ENCODE data around the gene ARHGAP33. TPM values are rescaled to one million over a fixed set of nuclear protein-coding genes. Genes with fewer than 3 reads are reported as not detected.
"Not testable (repeated sequence)": the region's sequence is repeated elsewhere in the genome, so short reads cannot be mapped to it uniquely, and the experiment has no call there.

ARHGAP33 gene
- polyA plus RNA-seq, 3 donors, result 17.7 to 45.7 (median 33.6) TPM

DNA sequence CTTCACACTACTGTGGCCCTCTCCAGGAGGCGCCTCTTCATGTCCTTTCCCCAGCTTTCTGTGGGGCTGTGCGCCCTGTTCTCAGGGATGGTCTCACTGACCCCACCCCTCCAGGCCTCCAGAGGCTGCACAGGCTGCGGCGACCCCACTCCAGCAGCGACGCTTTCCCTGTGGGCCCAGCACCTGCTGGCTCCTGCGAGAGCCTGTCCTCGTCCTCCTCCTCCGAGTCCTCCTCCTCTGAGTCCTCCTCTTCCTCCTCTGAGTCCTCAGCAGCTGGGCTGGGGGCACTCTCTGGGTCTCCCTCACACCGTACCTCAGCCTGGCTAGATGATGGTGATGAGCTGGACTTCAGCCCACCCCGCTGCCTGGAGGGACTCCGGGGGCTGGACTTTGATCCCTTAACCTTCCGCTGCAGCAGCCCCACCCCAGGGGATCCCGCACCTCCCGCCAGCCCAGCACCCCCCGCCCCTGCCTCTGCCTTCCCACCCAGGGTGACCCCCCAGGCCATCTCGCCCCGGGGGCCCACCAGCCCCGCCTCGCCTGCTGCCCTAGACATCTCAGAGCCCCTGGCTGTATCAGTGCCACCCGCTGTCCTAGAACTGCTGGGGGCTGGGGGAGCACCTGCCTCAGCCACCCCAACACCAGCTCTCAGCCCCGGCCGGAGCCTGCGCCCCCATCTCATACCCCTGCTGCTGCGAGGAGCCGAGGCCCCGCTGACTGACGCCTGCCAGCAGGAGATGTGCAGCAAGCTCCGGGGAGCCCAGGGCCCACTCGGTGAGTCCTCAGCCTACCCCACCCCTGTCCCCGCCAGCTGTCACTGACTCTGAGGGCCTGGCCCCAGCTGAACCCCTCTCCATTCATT is 11.2 kb downstream of the ARHGAP33 start:
- DNase-seq (ENCODE audit: extremely low read depth in 1 of 11, low read depth in 9 of 11, low spot score in 4 of 11), result no peak

DNA sequence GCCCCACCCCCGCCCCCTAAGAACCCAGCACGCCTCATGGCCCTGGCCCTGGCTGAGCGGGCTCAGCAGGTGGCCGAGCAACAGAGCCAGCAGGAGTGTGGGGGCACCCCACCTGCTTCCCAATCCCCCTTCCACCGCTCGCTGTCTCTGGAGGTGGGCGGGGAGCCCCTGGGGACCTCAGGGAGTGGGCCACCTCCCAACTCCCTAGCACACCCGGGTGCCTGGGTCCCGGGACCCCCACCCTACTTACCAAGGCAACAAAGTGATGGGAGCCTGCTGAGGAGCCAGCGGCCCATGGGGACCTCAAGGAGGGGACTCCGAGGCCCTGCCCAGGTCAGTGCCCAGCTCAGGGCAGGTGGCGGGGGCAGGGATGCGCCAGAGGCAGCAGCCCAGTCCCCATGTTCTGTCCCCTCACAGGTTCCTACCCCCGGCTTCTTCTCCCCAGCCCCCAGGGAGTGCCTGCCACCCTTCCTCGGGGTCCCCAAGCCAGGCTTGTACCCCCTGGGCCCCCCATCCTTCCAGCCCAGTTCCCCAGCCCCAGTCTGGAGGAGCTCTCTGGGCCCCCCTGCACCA is 11.9 kb downstream of the ARHGAP33 start:
- DNase-seq (ENCODE audit: extremely low read depth in 1 of 11, low read depth in 9 of 11, low spot score in 4 of 11), result no peak

DNA sequence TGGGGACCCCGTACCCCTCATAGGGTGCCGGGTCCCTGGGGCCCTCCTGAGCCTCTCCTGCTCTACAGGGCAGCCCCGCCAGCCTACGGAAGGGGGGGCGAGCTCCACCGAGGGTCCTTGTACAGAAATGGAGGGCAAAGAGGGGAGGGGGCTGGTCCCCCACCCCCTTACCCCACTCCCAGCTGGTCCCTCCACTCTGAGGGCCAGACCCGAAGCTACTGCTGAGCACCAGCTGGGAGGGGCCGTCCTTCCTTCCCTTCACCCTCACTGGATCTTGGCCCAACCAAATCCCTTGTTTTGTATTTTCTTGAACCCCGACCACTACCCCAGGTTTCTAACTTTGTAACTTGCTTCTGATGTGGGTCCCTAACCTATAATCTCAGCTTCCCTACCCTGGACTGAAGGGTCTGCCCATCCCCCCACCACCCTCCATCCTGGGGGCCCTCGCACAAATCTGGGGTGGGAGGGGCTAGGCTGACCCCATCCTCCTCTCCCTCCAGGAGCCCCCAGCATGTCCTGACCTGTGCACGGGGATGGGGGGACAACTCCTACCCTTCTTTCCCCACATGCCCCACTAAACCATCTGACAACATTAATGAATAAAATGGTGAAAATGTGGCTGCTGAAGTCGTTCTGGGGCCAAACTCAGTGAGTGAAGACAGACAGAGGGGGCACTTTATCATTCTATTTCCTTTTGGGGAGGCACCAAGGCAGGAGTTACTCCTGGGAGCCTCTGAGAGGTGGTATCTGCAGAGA is 13.0 kb downstream of the ARHGAP33 start:
- no peak for DNase-seq (ENCODE audit: extremely low read depth in 1 of 11, low read depth in 9 of 11, low spot score in 4 of 11)

DNA sequence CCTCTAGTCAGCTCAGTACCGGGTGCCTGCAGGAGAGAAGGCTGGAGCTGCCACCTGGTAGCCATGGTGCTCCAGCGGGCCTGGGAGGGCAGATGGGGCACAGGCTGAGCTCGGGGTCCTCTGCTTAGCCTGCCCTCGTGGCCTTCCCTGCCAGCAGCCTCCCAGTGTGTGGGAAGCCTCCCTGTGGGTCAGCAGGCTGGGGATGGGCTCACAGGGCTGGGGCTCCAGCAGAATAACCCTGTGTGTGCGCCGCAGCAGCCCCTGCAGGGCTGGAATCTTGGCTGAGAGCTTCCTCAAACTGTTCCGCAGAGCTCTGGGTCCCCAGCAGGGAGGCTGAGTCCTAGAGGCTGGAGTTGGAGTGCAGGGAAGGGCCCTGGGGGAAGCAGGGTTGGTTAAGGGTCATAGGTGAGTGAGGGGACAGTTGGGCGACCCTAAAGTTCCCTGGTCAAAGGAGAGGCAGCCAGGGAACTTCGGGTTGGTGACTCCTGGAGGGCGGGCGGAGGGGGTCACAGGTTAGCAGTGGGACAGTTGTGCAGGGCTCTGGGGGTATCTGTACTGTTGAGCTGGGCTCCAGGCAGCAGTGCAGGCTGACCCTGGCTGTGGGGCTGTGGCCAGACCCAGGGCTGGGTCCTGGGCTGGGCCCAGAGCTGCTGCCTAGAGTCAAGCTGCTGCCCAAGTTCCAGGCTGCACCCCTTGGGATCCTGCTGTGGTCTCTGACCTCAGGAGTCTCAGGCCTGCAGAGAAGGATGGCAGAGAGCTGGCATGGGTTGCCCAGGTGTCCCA is 14.0 kb downstream of the ARHGAP33 start:
- DNase-seq (ENCODE audit: extremely low read depth in 1 of 11, low read depth in 9 of 11, low spot score in 4 of 11), result no peak

DNA sequence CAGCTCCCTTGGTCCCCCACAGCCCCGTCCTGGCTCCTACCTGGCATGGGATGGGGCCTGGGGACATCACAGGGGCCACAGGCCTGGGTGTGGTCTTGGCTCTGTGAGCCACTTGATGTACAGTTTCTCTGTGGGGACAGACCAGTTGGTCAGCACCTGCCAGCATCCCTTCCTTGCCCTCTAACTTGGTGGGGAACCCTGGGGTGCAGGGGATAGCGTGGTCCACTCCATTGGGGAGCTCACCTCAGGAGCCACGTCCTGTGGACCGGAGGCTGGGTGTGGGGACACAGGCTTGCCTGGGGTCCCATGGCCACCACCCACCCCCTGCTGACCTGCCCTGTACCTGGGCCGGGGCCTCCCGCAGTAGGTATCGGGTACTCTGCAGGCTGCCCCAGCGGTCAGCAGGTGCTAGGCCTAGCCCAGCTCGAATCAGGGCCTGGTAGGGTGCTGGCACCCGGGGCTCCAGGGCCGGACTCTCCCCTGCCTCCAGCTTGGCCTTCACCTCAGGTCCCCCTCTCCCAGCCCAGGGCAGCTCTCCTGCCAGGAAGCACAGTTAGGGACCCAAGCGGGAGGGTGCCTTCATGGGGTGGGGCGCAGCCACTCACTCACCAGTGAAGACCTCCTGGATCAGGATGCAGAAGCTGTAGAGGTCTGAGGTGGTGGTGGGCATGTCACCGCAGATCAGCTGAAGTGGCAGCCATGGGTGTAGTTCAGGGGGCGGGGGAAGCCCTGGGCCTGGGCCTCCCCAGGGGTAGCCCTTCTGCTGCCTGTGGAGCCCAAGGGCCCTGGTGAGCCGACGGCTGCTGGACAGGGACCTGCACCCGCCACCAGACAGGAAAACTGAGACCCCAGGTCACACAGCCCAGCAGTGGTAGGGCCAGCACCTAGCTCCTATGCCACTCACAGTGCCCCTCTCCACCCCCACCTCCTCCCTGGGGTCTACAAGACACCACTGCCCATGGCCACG is 14.9 kb downstream of the ARHGAP33 start:
- no peak for DNase-seq (ENCODE audit: extremely low read depth in 1 of 11, low read depth in 9 of 11, low spot score in 4 of 11)

DNA sequence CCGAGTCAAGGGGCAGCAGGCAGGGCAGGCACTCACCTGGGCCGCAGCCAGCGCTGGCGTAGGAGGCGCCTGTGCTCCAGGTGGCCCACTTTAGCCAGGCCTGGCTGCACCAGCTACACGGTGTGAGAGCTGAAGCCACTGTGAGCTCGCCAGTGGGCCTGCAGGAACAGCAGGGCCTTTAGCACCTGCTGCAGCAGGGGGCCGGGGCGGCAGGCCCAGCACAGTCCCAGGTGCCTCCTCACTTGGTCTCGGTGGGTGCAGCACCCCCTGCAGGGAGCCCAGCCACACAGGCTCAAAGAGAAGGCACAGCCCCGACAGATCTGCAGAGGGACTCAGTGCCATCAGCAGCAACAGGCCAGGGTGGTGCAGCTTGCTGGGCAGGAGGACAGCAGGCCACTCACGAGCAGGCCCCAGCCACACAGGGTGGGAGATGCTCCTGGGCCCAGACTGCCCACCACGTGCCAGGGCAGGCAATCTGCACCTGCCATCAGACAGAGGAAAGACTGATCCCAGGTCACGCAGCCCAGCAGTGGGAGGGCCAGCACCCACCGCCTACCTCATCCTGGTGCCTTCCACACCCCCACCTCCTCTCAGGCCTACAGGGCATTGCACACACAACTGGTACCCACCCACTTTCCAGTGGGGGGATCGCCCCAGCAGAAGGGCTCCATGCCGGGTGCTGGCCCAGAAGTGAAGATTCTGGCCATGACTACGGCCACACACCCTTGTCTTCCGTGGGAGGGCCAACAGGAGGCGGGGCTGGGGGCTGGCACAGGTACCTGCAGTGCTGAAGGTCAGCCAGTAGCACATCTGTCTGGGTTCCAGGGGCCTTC is 15.8 kb downstream of the ARHGAP33 start:
- DNase-seq (ENCODE audit: extremely low read depth in 1 of 11, low read depth in 9 of 11, low spot score in 4 of 11), result no peak

DNA sequence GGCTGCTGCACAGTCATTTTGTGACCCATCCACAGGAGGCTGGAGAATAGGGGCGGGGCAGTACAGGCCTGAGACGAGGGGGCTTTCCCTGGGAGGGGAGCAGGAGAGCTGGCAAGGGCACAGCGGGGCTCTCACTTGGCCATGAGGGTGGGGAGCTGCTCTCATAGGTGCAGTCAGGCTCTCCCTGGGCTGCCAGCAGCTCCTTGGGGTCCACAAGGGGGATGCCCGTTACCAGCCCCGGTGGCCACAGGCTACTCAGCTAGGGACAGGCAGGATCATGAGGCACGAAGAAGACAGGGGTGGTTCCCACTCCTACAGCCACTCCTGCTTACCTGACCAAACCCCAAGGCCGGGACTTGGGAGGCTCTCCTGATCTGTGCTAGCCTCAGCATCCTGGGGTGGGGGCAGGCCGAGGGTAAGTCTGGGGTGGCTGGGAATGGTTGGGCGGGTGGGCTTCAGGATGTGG is 16.5 kb downstream of the ARHGAP33 start:
- no peak for DNase-seq (ENCODE audit: extremely low read depth in 1 of 11, low read depth in 9 of 11, low spot score in 4 of 11)

DNA sequence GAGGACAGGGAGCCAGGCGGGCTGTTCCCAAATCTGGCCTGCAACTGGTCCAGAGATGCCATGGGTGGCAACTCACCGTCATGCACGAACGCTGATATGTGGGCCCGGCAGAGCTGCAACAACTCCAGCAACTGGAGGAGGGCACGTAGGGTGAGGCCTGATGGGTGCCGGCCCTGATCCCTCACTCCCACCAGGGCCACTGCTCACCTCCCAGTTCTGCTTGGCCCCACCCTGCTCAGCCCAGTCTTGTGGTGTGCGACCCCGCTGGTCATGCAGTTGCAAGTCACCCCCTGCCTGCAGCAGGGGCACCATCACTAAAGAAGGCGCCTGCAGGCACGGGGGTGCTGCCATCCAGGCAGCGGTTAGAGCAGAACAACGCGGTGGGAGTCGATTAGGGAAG is 16.9 kb downstream of the ARHGAP33 start:
- DNase-seq (ENCODE audit: extremely low read depth in 1 of 11, low read depth in 9 of 11, low spot score in 4 of 11), result no peak

DNA sequence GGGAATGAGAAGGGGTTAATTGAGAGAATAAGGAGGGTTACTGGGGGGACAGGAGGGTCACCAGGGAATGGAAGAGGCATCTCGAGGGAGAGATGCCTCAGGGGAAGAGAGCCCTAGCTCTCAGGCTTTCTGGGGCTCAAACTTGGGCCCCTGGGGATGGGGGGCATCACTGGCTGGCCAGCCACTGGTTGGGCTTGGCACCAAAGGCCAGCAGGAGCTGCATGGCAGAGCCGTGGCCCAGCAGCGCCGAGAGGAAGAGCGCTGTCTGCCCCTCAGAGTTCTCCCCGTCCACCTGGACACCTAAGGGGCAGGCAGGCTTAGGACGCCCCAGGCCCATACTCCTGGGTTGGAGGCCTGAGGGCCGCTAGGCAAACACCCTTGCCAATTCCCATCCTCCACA is 17.5 kb downstream of the ARHGAP33 start:
- DNase-seq (ENCODE audit: extremely low read depth in 1 of 11, low read depth in 9 of 11, low spot score in 4 of 11), result no peak

DNA sequence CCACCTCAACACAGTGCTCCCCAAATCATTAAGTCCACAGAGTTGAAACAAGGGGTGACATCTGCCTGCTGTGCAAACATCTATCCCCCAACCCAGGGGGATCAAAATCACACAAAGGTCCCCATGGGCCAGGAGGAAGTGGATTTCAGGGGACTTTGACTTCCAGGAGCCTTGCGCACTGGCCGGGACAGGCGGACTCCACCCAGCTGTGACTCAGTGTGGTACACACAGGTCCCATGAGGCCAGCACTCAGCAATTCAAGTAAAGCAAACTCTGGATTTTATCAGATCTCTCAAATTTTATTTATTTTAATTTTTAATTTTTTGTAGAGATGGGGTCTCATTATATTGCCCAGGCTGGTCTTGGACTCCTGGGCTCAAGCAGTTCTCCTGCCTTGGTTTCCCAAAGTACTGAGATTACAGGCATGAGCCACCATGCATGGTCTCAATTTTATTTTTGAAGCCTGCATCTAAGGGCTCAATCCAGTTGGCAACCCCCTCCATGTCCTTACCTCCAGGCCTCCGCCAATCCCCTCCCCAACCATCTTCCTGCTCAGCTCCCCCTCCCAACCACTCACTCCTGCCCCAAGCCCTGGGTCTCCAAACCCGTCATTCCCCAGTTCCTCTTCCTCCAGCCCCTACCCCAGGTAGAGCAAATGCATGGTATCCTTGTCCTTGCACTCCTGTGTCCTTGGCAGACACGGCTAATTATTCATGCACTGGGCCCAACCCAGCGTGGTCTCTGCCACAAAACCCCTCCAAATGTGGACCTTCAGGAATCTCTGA is 18.2 kb downstream of the ARHGAP33 start:
- no peak for DNase-seq (ENCODE audit: extremely low read depth in 1 of 11, low read depth in 9 of 11, low spot score in 4 of 11)

DNA sequence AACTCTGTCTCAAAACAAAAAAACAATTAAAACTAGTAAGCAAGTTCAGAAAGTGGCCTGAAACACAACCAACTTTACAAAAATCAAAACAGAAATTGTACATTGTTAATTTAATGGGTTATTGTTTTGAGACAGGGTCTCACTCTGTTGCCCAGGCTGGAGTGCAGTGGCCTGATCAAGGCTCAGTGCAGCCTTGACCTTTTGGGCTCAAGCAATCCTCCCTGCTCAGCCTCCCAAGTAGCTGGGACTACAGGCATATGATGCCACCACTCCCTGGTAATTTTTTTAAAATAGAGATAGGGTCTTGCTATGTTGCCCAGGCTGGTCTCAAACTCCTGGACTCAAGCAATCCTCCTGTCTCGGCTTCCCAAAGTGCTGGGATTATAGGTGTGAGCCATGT is 20.2 kb downstream of the ARHGAP33 start:
- not testable (repeated sequence) for DNase-seq (ENCODE audit: extremely low read depth in 1 of 11, low read depth in 9 of 11, low spot score in 4 of 11)

DNA sequence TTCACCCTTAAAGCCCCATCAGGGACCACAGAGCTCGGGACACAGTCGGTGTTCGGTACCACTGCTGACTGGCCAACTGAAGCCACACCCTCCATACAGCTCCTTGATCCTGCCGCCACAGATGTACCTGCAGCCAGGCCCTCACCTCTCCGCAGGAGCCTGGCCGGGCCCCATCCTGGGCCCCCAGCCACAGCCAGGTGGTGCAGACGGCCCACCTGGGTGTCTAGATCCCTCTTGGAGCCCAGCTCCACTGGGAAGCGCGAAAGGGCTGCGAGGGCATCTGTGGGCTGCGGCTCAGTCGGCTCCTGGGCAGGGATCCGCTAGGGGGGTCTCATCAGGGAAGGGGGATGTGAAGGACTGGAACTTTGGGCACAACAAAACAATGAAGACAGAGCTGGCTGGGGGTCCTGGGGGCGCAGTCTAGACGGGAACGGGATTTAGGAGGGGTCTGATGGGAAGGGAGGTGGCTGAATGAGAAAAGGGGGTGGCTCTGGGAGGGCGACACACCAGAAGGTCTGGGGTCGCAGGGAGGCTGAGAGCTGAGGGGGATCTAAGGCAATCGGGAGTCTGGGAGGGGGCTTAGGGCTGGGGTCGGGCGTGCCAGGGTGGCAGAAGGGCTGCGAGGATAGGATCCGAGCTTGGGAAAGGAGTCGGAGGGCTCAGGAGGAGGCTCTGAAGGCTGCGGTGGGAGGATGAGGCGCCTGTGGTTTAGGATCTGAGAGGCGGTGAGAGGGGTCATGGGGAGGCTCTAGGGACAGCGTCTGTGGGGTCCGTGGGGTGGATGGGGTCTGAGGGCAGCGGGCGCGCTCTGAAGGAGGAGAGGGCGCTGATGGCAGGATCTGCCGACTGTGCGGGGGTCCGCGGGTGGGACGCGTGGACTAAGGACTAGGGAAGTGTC is 21.5 kb downstream of the ARHGAP33 start:
- no peak for DNase-seq (ENCODE audit: extremely low read depth in 1 of 11, low read depth in 9 of 11, low spot score in 4 of 11)

DNA sequence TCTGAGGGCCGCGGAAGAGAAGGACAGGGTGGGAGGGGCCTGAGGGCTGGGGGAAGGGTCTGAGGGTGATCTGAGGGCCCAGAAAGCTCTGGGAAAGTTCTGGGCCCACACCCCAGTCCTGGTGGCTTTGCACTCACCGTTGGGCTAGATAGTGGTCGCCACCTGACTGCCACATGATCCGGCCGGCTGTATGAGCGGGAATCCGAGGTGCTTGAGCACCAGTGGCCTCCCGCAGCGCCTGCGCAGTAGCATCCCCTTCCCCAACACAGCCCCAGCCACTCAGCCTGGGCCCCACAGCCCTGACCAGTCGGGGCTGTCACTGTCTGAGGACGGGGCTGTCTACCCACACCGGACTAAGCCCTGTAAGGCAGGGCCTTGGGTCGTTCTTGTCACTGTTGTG is 22.3 kb downstream of the ARHGAP33 start:
- DNase-seq (ENCODE audit: extremely low read depth in 1 of 11, low read depth in 9 of 11, low spot score in 4 of 11), result no peak

DNA sequence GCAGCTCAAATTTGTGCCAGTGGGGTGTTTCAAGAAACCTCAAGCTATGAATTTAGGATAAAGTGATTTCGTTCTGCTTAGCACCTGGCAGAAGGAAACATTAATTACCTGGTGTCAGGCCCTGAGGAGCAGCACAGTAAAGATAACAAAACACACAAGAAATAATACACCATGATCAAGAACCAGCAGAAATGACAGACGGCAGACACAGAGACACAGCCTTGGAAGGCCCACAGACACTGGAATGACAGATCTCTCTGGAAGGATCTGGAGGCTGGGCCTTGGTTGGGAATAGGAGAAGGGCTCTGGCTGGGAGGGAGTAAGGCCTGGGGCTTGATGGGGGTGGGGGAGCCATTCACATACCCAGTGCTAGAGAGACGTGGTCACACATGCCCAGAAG is 26.5 kb downstream of the ARHGAP33 start:
- no peak for DNase-seq (ENCODE audit: extremely low read depth in 1 of 11, low read depth in 9 of 11, low spot score in 4 of 11)

DNA sequence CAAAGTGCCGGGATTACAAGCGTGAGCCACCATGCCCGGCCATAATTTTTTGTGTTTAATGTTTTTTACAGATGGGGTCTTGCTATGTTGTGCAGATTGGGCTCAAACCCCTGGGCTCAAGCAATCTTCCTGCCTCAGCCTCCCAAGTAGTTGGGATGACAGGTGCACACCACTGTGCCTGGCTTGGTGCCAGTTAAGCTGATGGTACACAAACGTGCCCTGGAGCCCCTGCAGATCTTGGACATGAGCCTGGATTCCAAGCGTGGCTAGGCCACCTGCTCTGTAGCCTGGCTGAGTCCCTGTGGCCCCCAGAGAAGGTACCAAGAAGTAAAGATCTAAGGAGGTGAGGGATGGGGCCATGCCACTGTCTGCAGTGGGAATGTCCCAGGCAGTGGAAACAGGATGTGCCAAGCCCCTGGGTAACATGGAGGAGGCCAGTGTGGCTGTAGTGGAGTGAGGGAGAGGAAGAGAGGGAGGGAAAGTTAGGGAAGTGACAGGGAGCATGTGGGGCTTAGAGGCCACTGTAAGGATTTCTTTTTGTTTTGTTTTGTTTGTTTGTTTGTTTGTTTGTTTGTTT is 30.2 kb downstream of the ARHGAP33 start:
- DNase-seq (ENCODE audit: extremely low read depth in 1 of 11, low read depth in 9 of 11, low spot score in 4 of 11), result no peak

All from renal cortex interstitium (tissue), 11 donors.